Spinal cord (tissue), 10 donors: ENCODE data around the gene DACT1. TPM values are rescaled to one million over a fixed set of nuclear protein-coding genes. Genes with fewer than 3 reads are reported as not detected.

ENCODE experiments used
- DNase-seq, 6 donors: peaks; one replicate each; pipeline versions ENCODE4 v3.0.0 to v3.0.0-alpha.2; 2013 to 2015; ENCODE audit warnings: low spot score in 6 of 6, low read depth in 4 of 6
- H3K27ac ChIP-seq: one replicate; pipeline ENCODE4 v1.5.1; 2013; ENCODE audit warnings: low read depth, low read length, control low read depth
- H3K27me3 ChIP-seq: one replicate; pipeline ENCODE4 v1.6.1; 2013; ENCODE audit warnings: low read length; ENCODE audit not compliant: control insufficient read depth, insufficient read depth
- H3K36me3 ChIP-seq: one replicate; pipeline ENCODE4 v1.6.1; 2013; ENCODE audit warnings: low read length; ENCODE audit not compliant: control insufficient read depth, insufficient read depth
- H3K4me1 ChIP-seq: one replicate; pipeline ENCODE4 v1.6.1; 2013; ENCODE audit warnings: low read length; ENCODE audit not compliant: control insufficient read depth, insufficient read depth
- H3K4me3 ChIP-seq: one replicate; pipeline ENCODE4 v1.5.1; 2013; ENCODE audit warnings: low read depth, low read length, control low read depth
- H3K9me3 ChIP-seq: one replicate; pipeline ENCODE4 v1.6.1; 2013; ENCODE audit warnings: low read length; ENCODE audit not compliant: control insufficient read depth, insufficient read depth
- WGBS: methylation state at CpG from one replicate; pipeline ENCODE4 v1.1.5; 2013; ENCODE audit warnings: missing lambda C conversion rate; ENCODE audit not compliant: insufficient coverage; 5-methylcytosine and 5-hydroxymethylcytosine counted together
- polyA plus RNA-seq, 2 donors: library from polyadenylated mRNA; unstranded; fragments of 120-200 nt; gene quantifications; one replicate each; pipeline ENCODE4 v1.2.1, GENCODE V29; 2013; ENCODE audit not compliant: insufficient read length in 2 of 2
- total RNA-seq, 2 donors: library from RNA; depleted of rRNA in 1 of 2; stranded (reverse); fragments of 120-200 nt in 1 of 2; fragments of >200 nt in 1 of 2; gene quantifications; one replicate each; pipeline versions ENCODE4 v1.2.3 to v1.2.4, GENCODE V29; 2013 to 2014
- donor health status: healthy.

The DACT1 gene
- total and polyA plus RNA-seq, 4 donors: 21.8 to 42.6 (median 24.9) TPM

DNA sequence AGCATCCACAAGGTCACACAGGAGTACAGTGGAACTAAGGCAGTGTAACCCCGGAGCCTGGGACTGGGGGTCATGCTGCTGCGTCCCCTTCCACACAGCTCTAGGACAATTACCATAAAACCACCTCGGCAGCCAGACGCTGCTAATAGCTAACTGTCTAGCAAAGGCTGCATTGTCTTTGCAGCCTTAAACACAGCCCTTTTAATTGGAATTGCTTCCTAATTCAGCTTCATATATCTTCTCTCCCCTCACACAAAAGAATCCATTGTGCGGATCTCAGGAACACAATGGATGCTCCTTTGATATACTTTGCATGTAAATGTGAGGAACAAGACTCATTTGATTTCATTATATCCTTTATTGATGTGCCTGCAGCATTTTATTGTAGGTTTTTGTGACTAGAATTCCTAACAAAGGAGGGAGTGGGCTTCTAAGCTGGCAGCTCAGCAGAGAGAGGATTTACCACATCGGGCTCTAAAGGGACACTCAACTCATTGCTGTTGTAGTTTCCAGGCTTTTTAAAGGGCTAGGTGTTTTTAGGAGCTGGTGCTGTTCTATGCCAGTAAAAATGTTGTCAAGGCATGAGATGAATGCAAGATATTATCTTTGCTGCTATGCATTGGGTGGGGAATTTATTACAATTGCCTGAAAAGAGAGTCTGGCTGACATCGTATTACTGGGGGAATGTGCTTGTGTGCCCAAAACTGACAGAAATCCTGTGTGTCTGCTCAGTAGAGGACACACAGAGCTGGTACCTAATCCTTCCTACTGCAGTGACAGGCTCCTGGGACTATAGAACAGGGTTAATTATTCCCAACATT, 30.4 kb upstream of the DACT1 start:
- Histone ChIP-seq H3K27ac (no peak overlapping the region), H3K4me3 (no peak overlapping the region)
- WGBS: 7% methylated on average over 6 of the region's 7 CpGs

DNA sequence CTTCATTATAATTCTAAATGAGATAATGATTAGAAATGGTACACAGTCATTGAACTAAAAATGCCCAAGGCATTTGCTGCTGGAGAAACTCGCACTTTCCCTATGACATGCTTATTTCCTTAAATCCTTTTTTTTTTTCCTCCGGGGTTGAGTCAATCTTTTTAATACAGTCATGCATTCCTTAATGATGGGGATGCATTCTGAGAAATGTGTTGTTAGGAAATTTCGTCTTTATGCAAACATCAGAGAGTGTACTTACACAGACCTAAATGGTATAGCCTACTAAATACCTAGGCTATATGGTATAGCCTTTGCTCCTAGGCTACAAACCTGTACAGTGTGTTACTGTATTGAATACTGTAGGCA, 29.8 kb upstream of the DACT1 start:
- no peaks in the 10 kb centered on the region for H3K36me3 ChIP-seq
- H3K27me3 ChIP-seq: no peaks in the 10 kb centered on the region
- no peaks in the 10 kb centered on the region for H3K9me3 ChIP-seq
- H3K4me1 ChIP-seq: peaks cover 7% of the 10 kb centered on the region
- no peak overlapping the region for H3K4me3 ChIP-seq
- WGBS: no CpG with 5 or more reads among the region's 3 CpGs
- no peak overlapping the region for H3K27ac ChIP-seq
- no peak for DNase-seq

More for the DNA sequence above, 30.4 kb upstream of the DACT1 start:
- H3K27me3 ChIP-seq: no peaks in the 10 kb centered on the region
- H3K9me3 ChIP-seq: no peaks in the 10 kb centered on the region
- H3K36me3 ChIP-seq: no peaks in the 10 kb centered on the region
- peaks cover 7% of the 10 kb centered on the region for H3K4me1 ChIP-seq
- peak in 5 of 6 donors; percentile 30 to 93 (median 46) for DNase-seq

DNA sequence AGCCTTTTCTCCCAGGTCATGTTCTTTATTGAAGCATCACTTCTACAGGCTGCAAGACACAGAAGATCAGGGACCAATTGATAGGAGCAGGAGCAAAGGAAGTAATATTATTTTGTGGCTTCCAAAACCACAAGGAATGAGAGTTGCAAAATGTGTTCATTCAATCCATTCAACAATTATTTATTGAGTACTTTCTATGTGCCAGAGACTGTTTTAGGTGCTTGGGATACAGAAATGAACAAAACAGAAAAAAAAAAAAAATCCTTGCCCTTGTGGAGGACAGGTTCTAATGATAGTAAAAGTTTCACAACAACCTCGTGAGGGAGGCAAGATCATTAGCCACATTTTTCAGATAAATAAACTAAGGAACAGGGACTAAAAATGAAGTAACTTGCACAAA, 20.1 kb upstream of the DACT1 start:
- no peak overlapping the region for H3K4me3 ChIP-seq
- no peak overlapping the region for H3K27ac ChIP-seq
- no peaks in the 10 kb centered on the region for H3K27me3 ChIP-seq
- no peaks in the 10 kb centered on the region for H3K4me1 ChIP-seq
- DNase-seq: no peak
- no CpG with 5 or more reads among the region's 1 CpG for WGBS
- no peaks in the 10 kb centered on the region for H3K9me3 ChIP-seq
- H3K36me3 ChIP-seq: no peaks in the 10 kb centered on the region

DNA sequence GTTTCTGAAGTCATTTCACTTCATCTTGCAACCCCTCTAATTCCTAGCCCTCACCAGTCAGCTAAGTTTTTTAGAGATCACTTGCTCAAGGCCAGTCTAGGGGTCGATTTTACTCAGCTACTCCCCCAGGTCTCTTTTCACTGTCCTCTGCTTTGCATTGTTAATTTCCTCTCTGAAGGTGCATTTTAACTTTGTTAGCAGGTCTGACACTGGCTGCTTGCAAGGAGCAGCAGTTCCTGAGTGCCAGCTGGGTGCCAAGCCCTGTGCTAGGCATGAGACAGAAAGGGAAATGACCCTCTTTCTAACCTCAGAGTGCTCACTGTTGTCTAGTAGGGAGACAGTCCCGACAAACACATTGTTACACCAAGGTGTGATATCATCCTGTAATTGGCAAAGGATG, 17.8 kb upstream of the DACT1 start:
- no peaks in the 10 kb centered on the region for H3K36me3 ChIP-seq
- H3K9me3 ChIP-seq: no peaks in the 10 kb centered on the region
- no peak for DNase-seq
- H3K27me3 ChIP-seq: no peaks in the 10 kb centered on the region
- WGBS: 33% methylated on average over 1 of the region's 2 CpGs
- H3K4me3 ChIP-seq: no peak overlapping the region
- no peak overlapping the region for H3K27ac ChIP-seq
- H3K4me1 ChIP-seq: no peaks in the 10 kb centered on the region

DNA sequence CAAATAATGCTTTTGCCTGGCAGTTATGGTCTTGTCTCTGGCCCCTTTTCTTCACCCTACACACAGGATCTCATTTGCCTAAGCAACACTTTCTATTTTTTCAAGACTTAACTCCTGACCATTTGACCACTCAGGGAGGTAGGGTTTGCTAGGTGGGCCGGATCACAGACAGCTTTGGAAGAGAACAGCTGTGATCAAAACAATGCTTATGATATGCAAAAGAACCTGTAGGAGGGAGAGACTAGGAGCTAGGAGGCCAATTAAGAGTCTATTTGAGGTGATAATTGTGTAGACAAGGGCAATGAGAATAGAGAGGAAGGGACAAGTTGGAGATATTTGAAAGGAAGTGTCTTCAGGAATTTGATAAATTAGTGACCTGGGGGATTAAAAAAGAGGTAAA, 12.3 kb upstream of the DACT1 start:
- H3K4me3 ChIP-seq: no peak overlapping the region
- H3K27me3 ChIP-seq: no peaks in the 10 kb centered on the region
- H3K36me3 ChIP-seq: no peaks in the 10 kb centered on the region
- no peaks in the 10 kb centered on the region for H3K9me3 ChIP-seq
- H3K27ac ChIP-seq: no peak overlapping the region
- H3K4me1 ChIP-seq: peaks cover 6% of the 10 kb centered on the region
- no peak for DNase-seq
- 70% methylated on average over 1 of the region's 1 CpG for WGBS

DNA sequence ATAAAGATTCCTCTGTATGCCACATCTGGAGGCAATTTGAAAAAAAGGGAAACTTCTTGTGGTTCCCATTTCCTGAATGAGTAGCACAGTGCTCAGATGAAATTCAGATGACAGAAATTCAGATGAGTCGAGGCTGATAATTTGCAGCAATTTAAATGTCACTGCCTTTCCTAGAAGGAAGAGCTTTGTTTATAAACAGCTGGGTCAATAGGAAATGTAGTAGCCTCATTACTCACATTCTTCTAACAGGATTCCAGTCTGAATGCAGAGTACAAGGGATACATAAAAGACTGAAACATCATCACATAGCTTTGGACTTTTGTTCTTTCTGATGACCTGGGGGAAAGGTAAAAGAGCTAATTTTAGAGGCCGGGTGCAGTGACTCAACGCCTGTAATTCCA, 11.3 kb upstream of the DACT1 start:
- H3K4me3 ChIP-seq: no peak overlapping the region
- no peak for DNase-seq
- 80% methylated on average over 1 of the region's 3 CpGs for WGBS

DNA sequence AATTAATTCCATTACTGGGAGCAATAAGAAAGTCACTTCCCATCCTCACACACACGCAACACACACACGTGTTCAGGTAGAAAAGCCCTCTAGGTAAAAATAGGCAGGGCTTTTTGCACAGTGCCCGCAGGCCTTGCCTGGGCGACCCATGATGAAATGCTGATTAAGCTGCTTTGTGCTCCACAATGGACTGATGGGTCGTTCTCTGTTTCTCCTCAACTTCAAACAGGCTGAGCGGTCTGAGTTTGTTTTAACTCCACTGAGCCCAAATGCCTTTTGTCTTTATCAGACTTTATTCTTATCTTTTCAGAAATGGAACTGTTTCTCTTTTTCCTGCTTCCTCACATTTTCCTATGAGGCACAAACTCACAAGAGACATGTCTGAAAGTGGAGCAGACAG, 9.4 kb upstream of the DACT1 start:
- no peaks in the 10 kb centered on the region for H3K9me3 ChIP-seq
- H3K36me3 ChIP-seq: no peaks in the 10 kb centered on the region
- H3K4me1 ChIP-seq: peaks cover 12% of the 10 kb centered on the region
- WGBS: 46% methylated on average over 4 of the region's 6 CpGs
- H3K27ac ChIP-seq: no peak overlapping the region
- H3K27me3 ChIP-seq: peaks cover 5% of the 10 kb centered on the region
- H3K4me3 ChIP-seq: no peak overlapping the region
- no peak for DNase-seq

More for the DNA sequence above, 11.3 kb upstream of the DACT1 start:
- no peak overlapping the region for H3K27ac ChIP-seq
- no peaks in the 10 kb centered on the region for H3K36me3 ChIP-seq
- H3K4me1 ChIP-seq: peaks cover 6% of the 10 kb centered on the region
- H3K27me3 ChIP-seq: no peaks in the 10 kb centered on the region
- H3K9me3 ChIP-seq: no peaks in the 10 kb centered on the region

DNA sequence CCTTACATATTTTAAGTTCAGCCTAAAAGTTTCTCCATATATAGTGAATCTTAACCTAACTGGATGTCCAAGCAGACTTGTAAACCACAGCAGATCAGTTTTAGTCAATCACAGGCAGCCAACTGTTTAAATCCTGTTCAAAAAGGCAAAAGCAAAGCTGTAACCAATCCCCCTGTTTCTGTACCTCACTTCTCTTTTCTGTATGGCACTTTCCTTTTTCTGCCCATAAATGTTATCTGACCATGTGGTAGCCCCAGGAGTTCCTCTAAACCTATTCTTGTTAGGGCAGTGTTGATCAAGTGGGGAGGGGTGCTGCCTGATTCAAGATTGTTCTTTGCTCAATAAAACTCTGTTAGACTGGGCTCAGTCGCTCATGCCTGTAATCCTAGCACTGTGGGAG, 8.5 kb upstream of the DACT1 start:
- Histone ChIP-seq H3K4me1 (peaks cover 12% of the 10 kb centered on the region), H3K9me3 (no peaks in the 10 kb centered on the region), H3K27ac (no peak overlapping the region), H3K27me3 (peaks cover 5% of the 10 kb centered on the region), H3K36me3 (no peaks in the 10 kb centered on the region), H3K4me3 (no peak overlapping the region)
- WGBS: 50% methylated on average over 1 of the region's 1 CpG
- DNase-seq: no peak

DNA sequence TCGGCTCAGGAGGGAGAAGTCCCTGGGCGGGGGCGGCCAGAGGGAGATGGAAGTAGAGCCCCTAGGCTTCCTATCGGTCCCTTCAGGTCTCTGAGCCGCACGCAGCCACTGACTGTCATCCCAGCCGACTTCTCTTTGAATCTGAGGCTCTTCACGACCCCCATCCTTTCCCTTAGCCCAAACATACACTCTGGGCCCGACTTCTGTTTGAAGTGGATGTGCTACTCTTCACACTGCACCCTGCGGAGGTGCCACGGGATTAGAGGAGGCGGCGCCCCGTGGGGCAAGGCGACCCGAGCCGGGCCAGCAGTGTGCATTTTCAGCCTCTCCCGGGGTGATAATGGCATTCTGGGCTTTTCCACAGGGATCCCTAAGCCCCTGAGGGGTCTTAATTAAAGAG, 6.0 kb upstream of the DACT1 start:
- H3K27me3 ChIP-seq: peaks cover 5% of the 10 kb centered on the region
- DNase-seq: no peak
- H3K9me3 ChIP-seq: no peaks in the 10 kb centered on the region
- H3K27ac ChIP-seq: no peak overlapping the region
- peaks cover 12% of the 10 kb centered on the region for H3K4me1 ChIP-seq
- H3K4me3 ChIP-seq: no peak overlapping the region
- 30% methylated on average over 15 of the region's 18 CpGs for WGBS
- H3K36me3 ChIP-seq: no peaks in the 10 kb centered on the region

DNA sequence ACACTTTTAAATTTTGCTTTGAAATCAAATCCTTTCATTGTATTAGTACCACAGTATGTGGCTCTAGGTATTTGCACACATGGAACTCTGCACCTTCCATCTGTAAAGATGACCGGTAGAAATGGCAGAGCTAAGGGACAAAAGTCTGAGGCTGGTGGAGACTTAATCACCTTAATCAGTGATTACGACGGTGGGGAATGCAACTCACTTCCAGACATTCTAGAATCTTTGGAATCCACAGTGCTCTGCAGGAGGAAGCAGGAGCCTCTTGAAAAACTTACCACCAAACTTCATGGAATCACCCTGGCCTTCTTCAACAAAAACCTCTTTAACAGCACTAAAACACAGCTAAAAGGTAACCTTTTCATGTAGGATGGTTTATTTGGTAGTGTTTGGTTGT, 3.9 kb upstream of the DACT1 start:
- Histone ChIP-seq H3K4me3 (no peak overlapping the region), H3K36me3 (no peaks in the 10 kb centered on the region), H3K27ac (no peak overlapping the region), H3K9me3 (no peaks in the 10 kb centered on the region), H3K4me1 (peaks cover 12% of the 10 kb centered on the region), H3K27me3 (peaks cover 5% of the 10 kb centered on the region)
- no peak for DNase-seq
- 60% methylated on average over 3 of the region's 3 CpGs for WGBS
